HG02938 (cell line): ENCODE measurements around the gene TSPAN14.

Source experiments
- ATAC-seq: cut with Tn5 transposase; IDR thresholded peaks from one replicate; pipeline ENCODE4 v1.9.1; 2021; ENCODE audit warnings: mild to moderate bottlenecking, moderate library complexity; ENCODE audit not compliant: unreplicated experiment

TSPAN14 gene

GRCh38 chr10:80502621-80503583, 48.8 kb downstream of the TSPAN14 start:
- no peak for ATAC-seq

GRCh38 chr10:80503584-80504157, 49.6 kb downstream of the TSPAN14 start:
- no peak for ATAC-seq

GRCh38 chr10:80504158-80504811, 50.2 kb downstream of the TSPAN14 start:
- ATAC-seq, result no peak

GRCh38 chr10:80504897-80505465, 50.9 kb downstream of the TSPAN14 start:
- no peak for ATAC-seq

GRCh38 chr10:80506189-80506575, 52.1 kb downstream of the TSPAN14 start:
- ATAC-seq, result no peak

- no peak for ATAC-seq
These were observed 52.9 kb downstream of the TSPAN14 start for GRCh38 chr10:80506836-80507487.

GRCh38 chr10:80509108-80509402, 54.9 kb downstream of the TSPAN14 start:
- no peak for ATAC-seq

GRCh38 chr10:80509403-80510161, 55.5 kb downstream of the TSPAN14 start:
- no peak for ATAC-seq

GRCh38 chr10:80512031-80512526, 58.0 kb downstream of the TSPAN14 start:
- no peak for ATAC-seq

GRCh38 chr10:80513106-80513505, 59.0 kb downstream of the TSPAN14 start:
- ATAC-seq, result no peak

GRCh38 chr10:80515511-80515910, 61.4 kb downstream of the TSPAN14 start:
- no peak for ATAC-seq

- no peak for ATAC-seq
These were observed 61.8 kb downstream of the TSPAN14 start for GRCh38 chr10:80515941-80516340.

- no peak for ATAC-seq
These were observed 62.5 kb downstream of the TSPAN14 start for GRCh38 chr10:80516506-80517075.

- no peak for ATAC-seq
These were observed 63.5 kb downstream of the TSPAN14 start for GRCh38 chr10:80517416-80518142.

GRCh38 chr10:80518143-80518806, 64.2 kb downstream of the TSPAN14 start:
- ATAC-seq, result no peak

GRCh38 chr10:80518807-80519360, 64.8 kb downstream of the TSPAN14 start:
- no peak for ATAC-seq

GRCh38 chr10:80519936-80520650, 66.0 kb downstream of the TSPAN14 start:
- ATAC-seq, result no peak
